ENCODE measurements around the gene C10orf90. TPM values are rescaled to one million over a fixed set of nuclear protein-coding genes. Genes with fewer than 3 reads are reported as not detected.

The C10orf90 gene
- total and polyA plus RNA-seq, 4 donors, result not detected

- Histone ChIP-seq H3K27me3 (ENCODE audit: control insufficient read depth in 3 of 3, insufficient read depth in 3 of 3, low read length in 2 of 3) (no peaks in the 10 kb centered on the region), H3K27ac (ENCODE audit: low read depth in 1 of 2, low read length in 1 of 2) (no peak overlapping the region), H3K9me3 (ENCODE audit: control insufficient read depth in 4 of 4, insufficient read depth in 3 of 4, low read length in 3 of 4) (no peaks in the 10 kb centered on the region), H3K9ac (ENCODE audit: insufficient read depth in 1 of 2, low read length in 2 of 2) (no peak overlapping the region), H3K4me3 (no peak overlapping the region), H3K4me1 (ENCODE audit: control insufficient read depth in 5 of 5, insufficient read depth in 5 of 5, low read length in 5 of 5) (peaks cover 0 to 23% (median 8%) of the 10 kb centered on the region in 5 donors), H3K36me3 (ENCODE audit: control insufficient read depth in 4 of 4, insufficient read depth in 4 of 4, low read length in 4 of 4) (no peaks in the 10 kb centered on the region)
- DNase-seq (peak in 2 of 3 donors; percentile 48 to 64), ATAC-seq (ENCODE audit: insufficient read depth, low FRiP score) (no peak)
- no peak for TF ChIP-seq CTCF (IDR thresholded peaks at IDR 0.05; ENCODE audit: control extremely low read depth, extremely low read depth)
- 52 to 61% methylated on average over 7 of the region's 7 CpGs for WGBS, 2 donors
Observed at GRCh38 chr10:126402721-126403695, 267.5 kb downstream of the C10orf90 start.

- H3K9me3 ChIP-seq (ENCODE audit: control insufficient read depth in 4 of 4, insufficient read depth in 3 of 4, low read length in 3 of 4), result no peaks in the 10 kb centered on the region
- H3K4me3 ChIP-seq, result no peak overlapping the region
- H3K4me1 ChIP-seq (ENCODE audit: control insufficient read depth in 5 of 5, insufficient read depth in 5 of 5, low read length in 5 of 5), result peaks cover 0 to 34% (median 16%) of the 10 kb centered on the region in 5 donors
- DNase-seq (no peak), ATAC-seq (ENCODE audit: insufficient read depth, low FRiP score) (no peak)
- 67 to 80% methylated on average over 4 of the region's 4 CpGs for WGBS, 2 donors
- H3K36me3 ChIP-seq (ENCODE audit: control insufficient read depth in 4 of 4, insufficient read depth in 4 of 4, low read length in 4 of 4), result no peaks in the 10 kb centered on the region
- no peaks in the 10 kb centered on the region for H3K27me3 ChIP-seq (ENCODE audit: control insufficient read depth in 3 of 3, insufficient read depth in 3 of 3, low read length in 2 of 3)
- no peak for TF ChIP-seq CTCF (IDR thresholded peaks at IDR 0.05; ENCODE audit: control extremely low read depth, extremely low read depth)
- H3K9ac ChIP-seq (ENCODE audit: insufficient read depth in 1 of 2, low read length in 2 of 2), result no peak overlapping the region
- no peak overlapping the region for H3K27ac ChIP-seq (ENCODE audit: low read depth in 1 of 2, low read length in 1 of 2)
Observed at GRCh38 chr10:126400641-126401040, 269.9 kb downstream of the C10orf90 start.

DNA sequence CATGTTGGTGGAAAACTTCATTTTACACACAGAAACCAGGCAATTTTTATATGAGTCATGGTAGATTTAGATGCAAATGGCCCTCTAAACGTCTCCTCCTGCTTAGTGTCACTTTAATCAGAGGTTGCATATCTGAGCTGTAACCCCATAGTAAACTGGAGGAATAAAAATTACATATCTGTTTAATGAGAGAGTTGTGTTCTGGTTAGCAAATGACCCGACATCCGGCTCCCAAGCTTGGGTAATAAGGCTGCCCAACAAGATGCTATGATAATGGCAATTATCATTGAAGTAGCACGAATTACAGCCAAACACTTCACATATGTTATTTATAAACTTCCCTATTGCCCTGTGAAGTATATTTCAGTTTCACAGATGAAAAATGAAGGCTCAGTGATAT, 271.6 kb downstream of the C10orf90 start:
- Histone ChIP-seq H3K9ac (ENCODE audit: insufficient read depth in 1 of 2, low read length in 2 of 2) (no peak overlapping the region), H3K27ac (ENCODE audit: low read depth in 1 of 2, low read length in 1 of 2) (no peak overlapping the region), H3K27me3 (ENCODE audit: control insufficient read depth in 3 of 3, insufficient read depth in 3 of 3, low read length in 2 of 3) (no peaks in the 10 kb centered on the region), H3K4me3 (no peak overlapping the region), H3K4me1 (ENCODE audit: control insufficient read depth in 5 of 5, insufficient read depth in 5 of 5, low read length in 5 of 5) (peaks cover 0 to 34% (median 21%) of the 10 kb centered on the region in 5 donors), H3K9me3 (ENCODE audit: control insufficient read depth in 4 of 4, insufficient read depth in 3 of 4, low read length in 3 of 4) (no peaks in the 10 kb centered on the region), H3K36me3 (ENCODE audit: control insufficient read depth in 4 of 4, insufficient read depth in 4 of 4, low read length in 4 of 4) (no peaks in the 10 kb centered on the region)
- 81 to 82% methylated on average over 4 of the region's 4 CpGs for WGBS, 2 donors
- DNase-seq, result no peak
- no peak for ATAC-seq (ENCODE audit: insufficient read depth, low FRiP score)
- TF ChIP-seq CTCF (IDR thresholded peaks at IDR 0.05; ENCODE audit: control extremely low read depth, extremely low read depth), result no peak

Measured in lung (tissue), 12 donors.